A673 (cell line): ENCODE data around the gene GALNT3. TPM values are rescaled to one million over a fixed set of nuclear protein-coding genes. Genes with fewer than 3 reads are reported as not detected.

Source experiments
- BruUV-seq: library from RNA; stranded (reverse); fragments of 400-500 nt; replicated peaks from 2 replicates; lab custom pipeline; 2021; lab: Mats Ljungman, UMichigan
- CTCF ChIA-PET: fragments of 300-600 bp; sonication (Branson Sonifier 250); formaldehyde crosslinking; loops from one replicate; lab custom pipeline; 2022; ENCODE audit warnings: antibody characterized with exemption; lab: Charles Lee
- POLR2A ChIA-PET: fragments of 300-600 bp; sonication (Branson Sonifier 250); formaldehyde crosslinking; loops from one replicate; lab custom pipeline; 2022; ENCODE audit warnings: antibody characterized with exemption; ENCODE audit not compliant: low non-redundant PET; lab: Charles Lee
- DNase-seq: peaks from one replicate; pipeline ENCODE4 v3.0.0-alpha.2; 2015; ENCODE audit warnings: low spot score
- H3K27ac ChIP-seq: fragments of 200-600 bp; sonication (generic); 2 replicates; pipeline ENCODE4 v1.5.1; 2016; ENCODE audit warnings: mixed run types, low read depth, mild to moderate bottlenecking, mixed read lengths, antibody characterized with exemption, low read length; ENCODE audit not compliant: poor library complexity, severe bottlenecking
- H3K27me3 ChIP-seq: fragments of 200-600 bp; sonication (generic); replicated peaks from 2 replicates; pipeline ENCODE4 v1.6.1; 2017; ENCODE audit warnings: mixed run types, low read depth, mild to moderate bottlenecking, mixed read lengths, antibody characterized with exemption, low read length; ENCODE audit not compliant: insufficient read depth, poor library complexity
- H3K36me3 ChIP-seq: fragments of 200-600 bp; sonication (generic); 2 replicates; pipeline ENCODE4 v1.6.1; 2016; ENCODE audit warnings: mixed run types, mild to moderate bottlenecking, mixed read lengths, antibody characterized with exemption, low read length; ENCODE audit not compliant: insufficient read depth, poor library complexity, severe bottlenecking
- H3K4me1 ChIP-seq: fragments of 200-600 bp; sonication (generic); 2 replicates; pipeline ENCODE4 v1.6.1; 2017; ENCODE audit warnings: mixed run types, mild to moderate bottlenecking, mixed read lengths, antibody characterized with exemption, low read length; ENCODE audit not compliant: insufficient read depth, poor library complexity, severe bottlenecking
- H3K4me3 ChIP-seq: fragments of 200-600 bp; sonication (generic); 2 replicates; pipeline ENCODE4 v1.5.1; 2016; ENCODE audit warnings: low read depth, mixed run types, mild to moderate bottlenecking, mixed read lengths, low read length; ENCODE audit not compliant: poor library complexity, severe bottlenecking
- H3K9me3 ChIP-seq: fragments of 200-600 bp; sonication (generic); 2 replicates; pipeline ENCODE4 v1.6.1; 2016; ENCODE audit warnings: mixed run types, low read depth, mild to moderate bottlenecking, mixed read lengths, antibody characterized with exemption, low read length; ENCODE audit not compliant: poor library complexity, severe bottlenecking
- EZH2 ChIP-seq: fragments of 200-600 bp; sonication (generic); IDR thresholded peaks from 2 replicates; pipeline ENCODE4 v1.6.1; 2017; ENCODE audit warnings: borderline replicate concordance, low read depth, mild to moderate bottlenecking, mixed read lengths, antibody characterized with exemption, low read length; ENCODE audit not compliant: poor library complexity, severe bottlenecking
- intact Hi-C: fragments of 100-400 bp; cut with micrococcal nuclease; formaldehyde crosslinking; loops from one replicate; pipeline ENCODE4 v1.10.0; 2022; ENCODE audit not compliant: unreplicated experiment
- total RNA-seq: library from RNA; stranded (reverse); gene quantifications from 2 replicates; pipeline ENCODE4 v1.2.3, GENCODE V29; 2021
- TF ChIP-seq, protein P1 (sequence below): fragments of 300-800, 200-600 bp; sonication (generic); conservative IDR thresholded peaks from 2 replicates; pipeline ENCODE4 v1.5.1; 2017; ENCODE audit warnings: low read depth, mild to moderate bottlenecking, antibody characterized with exemption, low read length, moderate library complexity, mixed read lengths

GALNT3 gene
- total RNA-seq, 1 experiment from 2014 or later, result 4.6 TPM

DNA sequence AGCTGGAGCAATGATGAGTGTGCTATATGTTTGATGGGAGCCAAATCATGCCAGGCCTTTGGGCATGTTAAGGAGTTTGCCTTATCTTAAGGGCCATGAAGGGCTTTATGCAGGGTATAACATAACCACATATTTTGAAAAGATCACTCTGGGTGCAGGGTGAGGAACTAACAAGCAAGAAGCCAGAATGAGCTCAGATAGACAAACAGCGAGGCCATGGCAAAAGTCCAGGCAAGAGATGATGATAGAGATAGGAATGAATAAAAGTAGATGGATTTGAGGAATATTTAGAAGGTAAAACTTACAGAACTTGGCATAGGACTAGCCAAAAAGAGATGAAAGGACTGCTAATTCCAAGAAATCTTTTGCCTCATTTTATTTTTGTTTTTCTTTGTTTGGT lies 6.7 kb downstream of the GALNT3 start:
- no peaks in the 10 kb centered on the region for H3K27me3 ChIP-seq
- TF ChIP-seq, protein P1, sequence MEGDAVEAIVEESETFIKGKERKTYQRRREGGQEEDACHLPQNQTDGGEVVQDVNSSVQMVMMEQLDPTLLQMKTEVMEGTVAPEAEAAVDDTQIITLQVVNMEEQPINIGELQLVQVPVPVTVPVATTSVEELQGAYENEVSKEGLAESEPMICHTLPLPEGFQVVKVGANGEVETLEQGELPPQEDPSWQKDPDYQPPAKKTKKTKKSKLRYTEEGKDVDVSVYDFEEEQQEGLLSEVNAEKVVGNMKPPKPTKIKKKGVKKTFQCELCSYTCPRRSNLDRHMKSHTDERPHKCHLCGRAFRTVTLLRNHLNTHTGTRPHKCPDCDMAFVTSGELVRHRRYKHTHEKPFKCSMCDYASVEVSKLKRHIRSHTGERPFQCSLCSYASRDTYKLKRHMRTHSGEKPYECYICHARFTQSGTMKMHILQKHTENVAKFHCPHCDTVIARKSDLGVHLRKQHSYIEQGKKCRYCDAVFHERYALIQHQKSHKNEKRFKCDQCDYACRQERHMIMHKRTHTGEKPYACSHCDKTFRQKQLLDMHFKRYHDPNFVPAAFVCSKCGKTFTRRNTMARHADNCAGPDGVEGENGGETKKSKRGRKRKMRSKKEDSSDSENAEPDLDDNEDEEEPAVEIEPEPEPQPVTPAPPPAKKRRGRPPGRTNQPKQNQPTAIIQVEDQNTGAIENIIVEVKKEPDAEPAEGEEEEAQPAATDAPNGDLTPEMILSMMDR, result no peak
- TF ChIP-seq EZH2, result no peak
- no peaks in the 10 kb centered on the region for H3K36me3 ChIP-seq
- ChIA-PET CTCF (no interaction called here), POLR2A (interaction anchor here (0.7 kb wide), 1 partner anchor 351 kb away, joined by 4 read pairs; no protein-coding TSS in a partner anchor)
- no peak for DNase-seq
- no TSS peak for BruUV-seq
- H3K27ac ChIP-seq, result no peak overlapping the region
- intact Hi-C loops, result no loop called here
- no peaks in the 10 kb centered on the region for H3K9me3 ChIP-seq
- no peaks in the 10 kb centered on the region for H3K4me1 ChIP-seq
- no peak overlapping the region for H3K4me3 ChIP-seq

DNA sequence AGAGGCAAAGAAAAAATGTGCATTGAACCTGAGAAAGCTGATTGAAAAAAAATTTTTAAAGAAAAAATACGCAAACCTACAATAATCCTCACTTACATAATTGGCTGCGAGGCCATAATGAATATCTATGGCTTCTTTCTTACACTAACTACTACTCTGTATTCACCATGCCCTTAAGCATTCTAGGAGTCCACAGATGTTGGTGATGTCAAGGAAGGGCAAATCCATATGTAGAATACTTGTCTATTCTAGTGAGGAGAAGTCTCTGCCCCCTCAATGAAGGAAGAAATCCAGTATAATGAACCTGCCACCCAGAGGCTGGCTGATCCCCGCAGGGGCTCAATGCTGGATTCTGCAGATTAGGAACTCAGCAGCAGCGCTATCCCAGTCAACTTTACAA lies 14.3 kb downstream of the GALNT3 start:
- CTCF ChIA-PET, result interaction anchor here (1.6 to 1.8 kb wide), 2 partner anchors 540 to 763 kb away, joined by 4 to 7 read pairs; partner anchors contain the start of gene SCN2A
- no peaks in the 10 kb centered on the region for H3K27me3 ChIP-seq
- intact Hi-C loops, result loop anchor here (2.0 kb wide), 2 partner anchors 379 to 541 kb away; partner anchors contain the start of gene SCN2A
- H3K27ac ChIP-seq, result no peak overlapping the region
- peaks cover 8% of the 10 kb centered on the region for H3K9me3 ChIP-seq
- no peaks in the 10 kb centered on the region for H3K4me1 ChIP-seq
- POLR2A ChIA-PET, result no interaction called here
- no peak for DNase-seq
- H3K4me3 ChIP-seq, result no peak overlapping the region
- TF ChIP-seq, protein P1, result no peak
- TF ChIP-seq EZH2, result no peak
- H3K36me3 ChIP-seq, result no peaks in the 10 kb centered on the region
- BruUV-seq, result no TSS peak

DNA sequence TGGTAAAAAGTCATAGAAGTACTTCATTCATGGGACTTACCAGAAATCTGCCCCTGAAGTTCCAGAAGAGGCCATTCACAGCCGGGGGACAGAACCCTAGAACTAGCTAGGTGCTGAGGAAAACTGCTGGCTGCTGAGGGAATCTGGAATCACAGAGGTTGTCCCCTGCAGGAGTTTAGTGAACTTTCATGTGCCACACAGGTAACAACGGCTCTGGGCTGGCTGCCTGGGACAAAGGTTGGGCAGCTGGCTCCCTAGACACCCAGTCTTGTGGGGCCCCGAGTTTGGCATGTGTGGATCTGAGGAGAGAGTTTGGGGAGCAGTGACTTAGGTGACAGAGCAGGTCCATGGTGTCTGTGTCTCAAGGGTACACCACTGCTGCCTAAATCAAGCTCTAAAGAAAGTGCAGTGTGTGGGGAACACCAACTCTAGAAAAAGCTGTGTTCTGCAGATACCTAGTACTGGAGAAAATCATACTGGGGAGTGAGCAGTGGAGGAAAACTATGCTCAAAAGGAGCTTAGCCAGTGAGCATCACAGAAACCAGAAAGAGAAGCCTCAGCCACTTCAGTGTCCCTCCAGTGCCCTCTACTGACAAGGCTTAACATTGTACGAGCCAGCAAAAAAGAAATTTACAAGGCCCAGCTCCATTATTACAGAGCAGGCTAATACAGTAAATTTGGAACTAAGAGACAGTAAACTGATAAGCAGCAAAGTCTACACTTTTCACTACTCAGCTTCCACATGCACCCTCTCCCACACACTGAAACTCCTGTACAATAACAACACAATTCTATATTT lies 15.2 kb downstream of the GALNT3 start:
- TF ChIP-seq, protein P1, result peak; percentile 47
- no peak for TF ChIP-seq EZH2
- Histone ChIP-seq H3K4me1 (no peaks in the 10 kb centered on the region), H3K4me3 (no peak overlapping the region), H3K27ac (no peak overlapping the region), H3K9me3 (peaks cover 8% of the 10 kb centered on the region), H3K27me3 (no peaks in the 10 kb centered on the region), H3K36me3 (no peaks in the 10 kb centered on the region)
- BruUV-seq, result no TSS peak
- ChIA-PET CTCF (interaction anchor here (1.0 to 1.8 kb wide), 4 partner anchors 87 to 762 kb away, joined by 3 to 7 read pairs (median 4); partner anchors contain the start of gene SCN2A), POLR2A (interaction anchor here (0.7 kb wide), 1 partner anchor 328 kb away, joined by 3 read pairs; no protein-coding TSS in a partner anchor)
- intact Hi-C loops, result loop anchor here (2.0 kb wide), 2 partner anchors 378 to 540 kb away; partner anchors contain the start of gene SCN2A
- peak; percentile 66 for DNase-seq
